Dedifferentiated amniotic fluid mesenchymal stem cell (primary cell): ENCODE data around the gene ZNF17.

ENCODE experiments used
- DNase-seq: peaks from one replicate; pipeline ENCODE4 v3.0.0-alpha.2; 2016; ENCODE audit errors: extremely low spot score

ZNF17 gene

GRCh38 chr19:57434386-57435061, 23.6 kb downstream of the ZNF17 start:
- DNase-seq: no peak

DNA sequence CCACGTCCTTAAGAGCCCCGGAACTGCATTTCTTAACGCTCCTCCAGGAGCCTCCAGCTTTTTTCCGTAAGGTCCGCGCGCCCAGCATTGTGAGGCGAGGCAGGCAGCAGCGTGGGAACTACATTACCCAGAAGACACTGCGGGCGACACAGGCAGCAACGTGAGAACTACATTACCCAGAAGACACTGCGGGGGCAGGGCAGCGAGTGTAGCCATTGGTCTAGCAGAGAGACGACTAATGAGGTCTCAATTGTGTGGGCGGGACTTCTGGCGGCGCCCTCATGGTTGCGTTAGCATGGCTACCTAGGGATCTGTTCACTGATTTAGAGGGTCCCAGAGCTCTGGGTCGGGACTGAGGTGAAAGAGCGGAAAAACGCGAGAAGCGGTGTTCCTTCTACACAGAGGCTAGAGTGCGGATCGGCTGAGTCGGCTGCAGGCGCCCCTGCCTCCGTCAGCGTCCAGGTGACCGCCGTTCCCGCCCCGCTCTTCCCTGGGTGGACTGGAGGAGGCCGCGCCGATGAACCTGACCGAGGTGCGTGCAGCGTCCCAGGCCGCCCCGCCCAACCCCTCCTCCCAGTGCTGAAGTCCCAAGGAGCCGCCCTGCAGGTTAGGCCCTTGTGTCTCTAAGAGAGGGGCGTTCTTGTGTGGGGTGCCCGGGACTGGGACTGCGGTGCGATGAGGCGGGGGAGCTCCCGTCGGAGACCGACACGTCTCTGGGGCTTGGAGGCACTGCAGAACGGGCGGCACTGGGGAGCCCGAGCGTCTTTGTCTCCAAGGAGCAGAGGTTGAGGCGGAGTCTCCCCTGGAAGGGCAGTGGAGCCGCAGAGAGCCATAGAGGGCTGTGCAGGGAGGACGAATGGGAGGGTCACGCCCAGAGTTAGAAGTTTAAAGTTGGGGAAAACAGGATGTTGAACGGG, 24.4 kb downstream of the ZNF17 start, which contains the start of gene ZNF749:
Gene ZNF749 (plus strand): TSS at position 264 of the 917 bp plus-strand sequence. CDS start 254 bp downstream, at position 518.
- DNase-seq: peak; percentile 99

DNA sequence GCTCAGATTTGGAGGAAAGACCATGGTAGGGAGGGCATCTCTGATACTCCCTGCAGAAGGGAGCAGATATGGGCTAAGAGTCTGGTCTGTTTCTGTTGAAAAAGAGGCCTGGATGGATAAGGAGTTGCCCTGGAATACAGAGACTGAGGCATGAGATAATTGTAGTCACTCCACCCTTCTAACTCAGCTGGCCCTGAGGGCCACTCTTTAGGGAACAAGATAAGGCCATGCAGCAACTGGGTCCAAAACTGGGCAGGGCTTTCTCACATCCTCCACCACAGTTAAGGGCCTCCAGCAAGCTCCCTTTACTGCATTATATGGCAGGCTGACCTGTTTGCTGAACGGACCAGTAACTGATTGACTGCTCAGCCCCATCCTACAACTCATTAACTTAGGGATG, 25.5 kb downstream of the ZNF17 start:
- no peak for DNase-seq

GRCh38 chr19:57437931-57438330, 27.0 kb downstream of the ZNF17 start:
- no peak for DNase-seq

DNA sequence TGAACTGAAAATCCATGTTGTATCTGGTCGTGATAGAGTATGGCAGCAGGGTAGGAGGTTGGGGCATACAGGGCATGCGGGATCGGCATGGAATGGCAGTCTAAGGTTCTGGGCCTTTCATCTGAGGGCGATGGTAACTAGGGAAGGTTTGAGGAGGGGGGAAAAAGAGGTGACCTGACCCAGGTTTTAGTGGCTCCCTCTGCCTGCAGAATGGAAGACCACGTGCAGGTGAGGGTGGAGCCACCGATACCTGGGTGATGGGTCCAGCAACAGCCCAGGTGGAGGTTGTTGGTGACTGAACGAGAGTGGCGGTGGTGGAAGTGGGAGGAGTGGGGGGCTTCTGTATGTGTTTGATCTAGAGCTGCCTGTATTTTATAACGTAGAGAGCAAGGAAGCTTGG, 28.0 kb downstream of the ZNF17 start:
- no peak for DNase-seq

DNA sequence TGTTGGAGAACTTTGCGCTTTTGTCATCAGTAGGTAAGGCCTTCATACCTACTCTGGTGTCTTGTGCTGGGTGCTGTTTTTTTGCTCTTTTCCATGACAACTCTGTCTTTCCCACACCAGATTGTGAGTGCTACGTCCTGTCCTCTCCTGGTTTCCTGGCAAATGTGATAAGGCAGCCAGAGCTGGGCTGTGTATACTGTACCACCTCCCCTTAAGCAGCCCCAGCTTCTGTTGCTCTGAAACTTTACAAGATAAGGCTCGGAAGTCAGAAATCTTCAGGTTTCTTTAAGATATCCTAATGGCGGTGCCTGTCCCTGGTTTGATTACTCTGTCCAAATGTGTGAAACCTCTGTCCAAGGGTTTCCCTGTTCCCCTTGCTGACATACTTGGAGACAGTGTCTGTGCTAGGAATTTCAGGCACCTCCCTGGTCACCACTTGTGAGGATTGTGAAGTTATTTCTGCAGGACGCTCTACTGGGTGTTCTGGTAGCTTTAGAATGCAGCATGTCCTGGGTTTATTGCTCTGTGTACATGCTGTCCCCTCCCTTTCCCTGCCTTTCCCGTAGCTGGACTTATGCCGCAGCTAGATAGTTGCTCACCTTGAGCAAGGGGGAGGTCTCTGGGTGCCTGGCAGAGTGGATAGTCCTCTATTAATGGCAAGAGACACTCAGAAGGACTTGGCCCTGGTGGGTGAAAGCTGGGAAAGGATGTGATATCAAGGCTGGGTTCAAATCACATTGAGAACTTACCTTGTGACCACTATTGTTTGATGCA, 31.2 kb downstream of the ZNF17 start:
- DNase-seq: no peak

DNA sequence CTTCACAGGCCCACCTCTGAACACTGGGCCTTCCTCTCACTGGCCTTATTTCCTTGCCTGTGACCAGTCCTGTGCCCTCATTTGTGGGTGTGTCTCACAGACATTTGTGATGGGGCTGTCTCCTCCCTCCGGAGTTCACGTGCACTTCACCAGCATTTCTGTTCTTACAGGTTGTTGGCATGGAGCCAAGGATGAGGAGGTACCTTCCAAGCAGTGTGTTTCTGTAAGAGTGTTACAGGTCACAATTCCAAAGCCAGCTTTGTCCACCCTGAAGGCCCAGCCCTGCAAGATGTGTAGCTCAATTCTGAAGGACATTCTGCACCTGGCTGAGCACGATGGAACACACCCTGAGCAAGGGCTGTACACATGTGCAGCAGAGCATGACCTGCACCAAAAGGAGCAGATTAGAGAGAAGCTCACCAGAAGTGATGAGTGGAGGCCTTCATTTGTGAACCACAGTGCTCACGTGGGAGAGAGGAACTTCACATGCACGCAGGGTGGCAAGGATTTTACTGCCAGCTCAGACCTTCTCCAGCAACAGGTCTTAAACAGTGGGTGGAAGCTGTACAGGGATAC, 32.2 kb downstream of the ZNF17 start:
- no peak for DNase-seq

DNA sequence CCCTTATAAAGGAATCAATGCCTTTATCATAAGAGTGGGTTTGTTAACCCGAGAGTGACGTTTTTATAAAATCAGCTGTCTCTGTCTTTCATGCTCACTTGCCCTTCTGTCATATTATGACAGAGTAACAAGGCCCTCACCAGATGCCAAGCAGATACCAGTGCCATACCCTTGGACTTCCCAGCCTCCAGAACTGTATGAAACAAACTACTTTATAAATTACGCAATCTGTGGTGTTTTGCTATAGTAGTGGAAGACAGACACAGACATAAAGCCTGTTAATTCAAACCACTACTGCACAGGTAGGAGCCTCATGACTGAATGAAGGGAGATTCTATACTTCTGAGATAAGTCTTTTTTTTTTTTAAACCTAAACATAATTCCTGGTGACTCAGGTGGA, 41.3 kb downstream of the ZNF17 start:
- no peak for DNase-seq

- no peak for DNase-seq
These were observed 54.9 kb downstream of the ZNF17 start for GRCh38 chr19:57465680-57466381.

DNA sequence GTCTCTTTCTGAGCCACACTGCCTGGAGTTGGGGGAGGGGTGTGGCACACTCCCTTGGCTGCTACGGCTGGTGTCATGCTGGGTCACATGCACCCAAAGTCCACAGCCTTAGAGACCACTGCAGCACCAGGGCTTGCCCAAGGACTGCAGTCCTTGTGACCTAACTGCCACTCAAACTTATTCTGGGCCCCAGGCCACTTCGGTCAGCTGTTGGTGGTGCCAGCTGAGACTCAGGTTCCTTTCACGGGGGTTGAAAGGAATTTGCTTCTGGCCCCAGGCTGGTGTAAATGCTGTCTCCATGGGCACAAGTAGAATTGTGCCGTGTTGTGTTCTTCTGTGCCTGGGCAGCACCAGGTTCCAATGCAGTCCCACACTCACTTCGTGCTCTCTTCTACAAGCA, 55.5 kb downstream of the ZNF17 start:
- DNase-seq: no peak
